Measurements from ENCODE around the gene DHRSX.
"Not testable (repeated sequence)": the region's sequence is repeated elsewhere in the genome, so short reads cannot be mapped to it uniquely, and the experiment has no call there.

DHRSX gene

DNA sequence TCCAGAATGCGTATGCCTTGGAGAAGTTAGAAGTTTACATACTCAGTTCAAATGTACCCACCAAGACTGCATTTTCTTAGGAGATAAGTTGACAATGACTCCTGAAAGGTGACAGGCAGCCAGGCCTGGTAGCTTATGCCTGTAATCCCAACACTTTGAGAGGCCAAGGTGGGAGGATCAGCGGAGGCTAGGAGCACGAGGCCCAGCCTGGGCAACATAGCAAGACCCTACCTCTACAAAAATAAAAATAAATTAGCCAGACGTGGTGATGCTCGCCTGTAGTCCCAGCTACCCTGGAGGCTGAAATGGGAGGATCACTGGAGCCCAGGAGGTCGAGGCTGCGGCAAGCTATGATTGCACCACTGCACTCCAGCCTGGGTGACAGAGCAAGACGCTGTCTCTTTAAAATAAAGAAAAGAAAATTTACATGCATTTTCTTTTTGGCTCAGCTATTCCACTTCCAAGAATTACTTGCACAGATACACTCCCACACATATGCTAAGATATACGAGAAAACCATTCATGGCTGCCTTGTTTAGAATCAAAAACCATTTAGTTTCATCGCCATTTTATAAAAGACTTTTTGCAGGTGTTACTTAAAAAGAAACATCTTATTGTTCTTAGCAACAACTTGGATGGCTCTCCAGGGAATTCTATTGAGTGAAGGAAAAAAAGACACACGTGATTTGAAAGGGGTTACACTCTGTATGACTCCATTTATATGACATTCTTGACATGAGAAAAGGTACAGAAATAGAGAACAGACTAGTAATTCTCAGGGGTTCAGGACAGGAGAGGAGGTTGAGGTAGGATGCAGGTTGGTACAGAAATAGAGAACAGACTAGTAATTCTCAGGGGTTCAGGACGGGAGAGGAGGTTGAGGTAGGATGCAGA is 66.3 kb downstream of the DHRSX start:
- TF ChIP-seq POLR2A (IDR thresholded peaks at IDR 0.05; ENCODE audit: low read depth, low read length) = no peak
- FAIRE-seq (no peak), DNase-seq (ENCODE audit: insufficient read length, low spot score) (no peak)

GRCh38 chrX:2432298-2432863 is 68.4 kb downstream of the DHRSX start:
- DNase-seq (ENCODE audit: insufficient read length, low spot score) (no peak), FAIRE-seq (no peak)
- TF ChIP-seq POLR2A (IDR thresholded peaks at IDR 0.05; ENCODE audit: low read depth, low read length) = no peak

DNA sequence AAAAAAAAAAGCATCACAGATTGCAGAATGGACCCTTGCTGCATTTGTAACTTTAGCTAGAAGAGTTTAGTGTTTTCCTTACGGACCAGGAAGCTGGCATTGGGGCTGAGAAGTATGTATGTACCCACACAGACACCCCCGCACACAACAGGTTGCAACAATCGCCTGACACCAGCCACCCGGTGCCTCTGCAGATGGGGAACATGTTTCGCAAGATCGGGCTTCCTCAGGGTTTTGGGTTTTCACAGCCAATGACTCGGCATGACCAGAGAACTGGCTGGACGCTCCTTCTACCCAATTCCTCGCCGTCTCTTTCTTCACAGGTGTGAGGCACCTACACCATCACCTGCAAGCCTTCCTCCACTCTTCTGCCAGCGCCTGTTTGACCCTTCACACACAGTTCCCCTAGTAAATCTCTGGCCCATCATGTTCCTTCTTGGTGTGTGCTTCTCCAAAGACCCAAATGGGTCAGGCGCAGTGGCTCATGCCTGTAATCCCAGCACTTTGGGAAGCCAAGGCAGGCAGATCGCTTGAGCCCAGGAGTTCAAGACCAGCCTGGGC is 70.4 kb downstream of the DHRSX start:
- no peak for TF ChIP-seq POLR2A (IDR thresholded peaks at IDR 0.05; ENCODE audit: low read depth, low read length)
- no peak for FAIRE-seq

DNA sequence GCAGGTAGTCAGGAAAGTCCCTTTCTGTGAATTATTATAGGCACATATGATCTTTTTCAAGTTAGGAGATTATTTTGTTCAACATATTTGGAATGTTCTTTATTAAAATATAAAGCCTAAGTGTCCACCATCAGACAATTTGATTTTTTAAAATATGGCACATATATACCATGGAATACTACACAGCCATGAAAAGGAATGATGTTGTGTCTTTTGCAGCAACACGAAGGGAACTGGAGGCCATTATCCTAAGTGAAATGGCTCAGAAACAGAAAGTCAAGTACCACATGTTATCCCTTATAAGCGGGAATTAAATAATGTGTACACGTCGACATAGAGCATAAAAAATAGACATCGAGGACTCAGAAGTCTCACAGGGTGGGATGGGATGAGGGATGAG is 73.0 kb downstream of the DHRSX start:
- DNase-seq (ENCODE audit: insufficient read length, low spot score) (no peak), FAIRE-seq (no peak)
- TF ChIP-seq POLR2A (IDR thresholded peaks at IDR 0.05; ENCODE audit: low read depth, low read length) = no peak

More for the DNA sequence above, 70.4 kb downstream of the DHRSX start:
- no peak for DNase-seq (ENCODE audit: insufficient read length, low spot score)

- FAIRE-seq = no peak
These were observed 73.6 kb downstream of the DHRSX start for GRCh38 chrX:2427147-2427546.

GRCh38 chrX:2426289-2426882 is 74.4 kb downstream of the DHRSX start:
- no peak for TF ChIP-seq POLR2A (IDR thresholded peaks at IDR 0.05; ENCODE audit: low read depth, low read length)

More at GRCh38 chrX:2427147-2427546, 73.6 kb downstream of the DHRSX start:
- no peak for DNase-seq (ENCODE audit: insufficient read length, low spot score)
- no peak for TF ChIP-seq POLR2A (IDR thresholded peaks at IDR 0.05; ENCODE audit: low read depth, low read length)

GRCh38 chrX:2425286-2426071 is 75.3 kb downstream of the DHRSX start:
- DNase-seq (ENCODE audit: insufficient read length, low spot score) (no peak), FAIRE-seq (no peak)
- TF ChIP-seq POLR2A (IDR thresholded peaks at IDR 0.05; ENCODE audit: low read depth, low read length) = no peak

More at GRCh38 chrX:2426289-2426882, 74.4 kb downstream of the DHRSX start:
- FAIRE-seq (no peak), DNase-seq (ENCODE audit: insufficient read length, low spot score) (no peak)

DNA sequence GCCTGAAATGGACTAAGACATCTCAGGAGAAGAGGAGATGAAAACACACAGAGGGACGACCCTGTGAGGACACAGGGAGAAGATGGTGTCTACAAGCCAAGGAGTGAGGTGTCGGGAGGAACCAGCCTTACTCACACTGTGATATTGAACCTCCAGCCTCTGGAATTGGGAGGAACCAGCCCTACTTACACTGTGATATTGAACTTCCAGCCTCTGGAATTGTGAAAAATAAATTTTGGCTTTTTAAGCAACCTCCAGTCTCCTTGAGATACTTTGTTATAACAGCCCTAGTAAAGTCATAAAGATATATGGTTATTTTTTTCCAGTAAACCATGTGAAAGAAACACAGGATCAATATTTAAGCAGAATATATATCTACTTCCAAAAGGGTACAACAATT is 76.5 kb downstream of the DHRSX start:
- no peak for TF ChIP-seq POLR2A (IDR thresholded peaks at IDR 0.05; ENCODE audit: low read depth, low read length)
- DNase-seq (ENCODE audit: insufficient read length, low spot score) (no peak), FAIRE-seq (no peak)

DNA sequence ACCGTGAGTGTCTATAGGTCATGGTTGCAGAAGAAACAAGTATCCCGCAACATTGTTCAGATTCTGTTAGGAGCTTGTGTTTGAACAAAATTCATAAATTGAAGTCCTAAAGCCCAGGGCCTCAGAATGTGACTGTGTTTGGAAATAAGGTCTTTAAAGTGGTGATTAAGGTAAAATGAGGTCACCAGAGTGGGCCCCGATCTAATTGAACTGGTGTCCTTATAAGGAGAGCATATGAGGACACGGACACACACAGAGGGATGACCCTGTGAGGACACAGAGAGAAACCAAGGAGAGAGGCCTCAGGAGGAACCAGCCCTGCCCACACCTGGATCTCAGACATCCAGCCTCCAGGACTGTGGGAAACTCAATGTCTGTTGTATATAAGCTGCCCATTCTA is 76.9 kb downstream of the DHRSX start:
- FAIRE-seq (no peak), DNase-seq (ENCODE audit: insufficient read length, low spot score) (no peak)
- no peak for TF ChIP-seq POLR2A (IDR thresholded peaks at IDR 0.05; ENCODE audit: low read depth, low read length)

DNA sequence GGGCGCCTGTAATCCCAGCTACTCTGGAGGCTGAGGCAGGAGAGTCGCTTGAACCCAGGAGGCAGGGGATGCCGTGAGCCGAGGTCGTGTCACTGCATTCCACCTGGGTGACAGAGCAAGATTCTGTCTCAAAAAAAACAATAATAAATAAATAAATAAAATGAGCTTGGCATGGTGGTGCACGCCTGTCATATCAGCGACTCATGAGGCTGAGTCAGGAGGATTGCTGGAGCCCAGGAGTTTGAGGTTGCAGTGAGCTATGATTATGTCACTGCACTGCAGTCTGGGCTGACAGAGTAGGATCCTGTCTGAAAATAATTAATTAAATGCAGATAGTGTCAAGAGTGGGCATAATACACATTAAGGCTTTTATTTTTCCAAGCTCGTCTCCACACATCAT is 77.5 kb downstream of the DHRSX start:
- DNase-seq (ENCODE audit: insufficient read length, low spot score) = no peak
- no peak for TF ChIP-seq POLR2A (IDR thresholded peaks at IDR 0.05; ENCODE audit: low read depth, low read length)
- no peak for FAIRE-seq

- DNase-seq (ENCODE audit: insufficient read length, low spot score); FAIRE-seq: not testable (repeated sequence)
These were observed 81.4 kb downstream of the DHRSX start for GRCh38 chrX:2419418-2419817.

GRCh38 chrX:2418000-2418399 is 82.8 kb downstream of the DHRSX start:
- DNase-seq (ENCODE audit: insufficient read length, low spot score) (no peak), FAIRE-seq (no peak)
- TF ChIP-seq POLR2A (IDR thresholded peaks at IDR 0.05; ENCODE audit: low read depth, low read length) = no peak

DNA sequence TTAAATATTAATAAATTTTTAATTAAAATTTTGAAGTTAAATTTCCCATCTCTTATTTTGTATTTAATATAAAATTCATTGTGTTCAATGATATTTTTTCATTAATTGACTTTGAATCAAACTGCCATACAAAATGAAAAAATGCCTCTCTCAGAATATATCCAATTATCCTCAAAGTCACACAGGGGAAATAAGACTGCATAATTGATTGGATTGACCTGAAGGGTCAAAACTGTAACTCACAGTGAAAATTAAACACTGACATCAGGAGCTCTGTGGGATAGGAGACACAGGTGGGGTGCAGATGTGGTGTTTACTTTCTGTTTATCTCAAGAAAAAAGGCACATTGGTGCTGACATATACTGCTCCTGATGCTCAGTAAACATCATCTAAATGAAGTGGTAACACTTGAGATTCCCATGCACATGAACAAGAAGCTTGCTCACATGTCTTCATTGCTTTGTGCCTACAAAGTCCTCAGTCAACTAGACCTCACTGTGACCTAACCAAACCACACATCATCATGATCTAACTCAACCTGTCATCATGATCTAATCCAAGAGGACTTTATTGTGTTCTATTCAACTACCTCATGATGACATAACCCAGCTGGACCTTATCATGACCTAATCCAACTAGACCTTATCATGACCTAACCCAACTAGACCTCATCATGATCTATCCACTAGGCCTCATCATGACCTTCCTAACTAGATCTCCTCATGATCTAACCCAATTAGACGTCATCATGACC is 83.7 kb downstream of the DHRSX start:
- DNase-seq (ENCODE audit: insufficient read length, low spot score) (no peak), FAIRE-seq (no peak)
- no peak for TF ChIP-seq POLR2A (IDR thresholded peaks at IDR 0.05; ENCODE audit: low read depth, low read length)
